Glomerular endothelial cell (primary cell): ENCODE measurements around the gene NBAS. TPM values are rescaled to one million over a fixed set of nuclear protein-coding genes. Genes with fewer than 3 reads are reported as not detected.
A peak's percentile ranks its signal among the peaks of the same experiment; 100 is the strongest.

Source experiments
- DNase-seq: peaks from one replicate; pipeline ENCODE4 v3.0.0-alpha.2; 2011; ENCODE audit warnings: low read depth, low spot score; ENCODE audit errors: extremely low read depth
- total RNA-seq: library from RNA; depleted of rRNA; stranded (reverse); fragments of >200 nt; gene quantifications from 2 replicates; pipeline ENCODE4 v1.2.3, GENCODE V29; 2015

NBAS gene
- total RNA-seq, 1 donor from 2014 or later, result 57.7 TPM

- DNase-seq, result no peak
These were observed 376.6 kb downstream of the NBAS start for GRCh38 chr2:15184491-15184890.

- DNase-seq, result no peak
These were observed 378.9 kb downstream of the NBAS start for GRCh38 chr2:15182275-15182674.

- DNase-seq, result no peak
These were observed 379.9 kb downstream of the NBAS start for GRCh38 chr2:15181092-15181745.

GRCh38 chr2:15180379-15180778 lies 380.8 kb downstream of the NBAS start:
- DNase-seq, result no peak

- DNase-seq, result no peak
These were observed 382.2 kb downstream of the NBAS start for GRCh38 chr2:15178946-15179345.

- DNase-seq, result no peak
These were observed 384.0 kb downstream of the NBAS start for GRCh38 chr2:15177103-15177502.

GRCh38 chr2:15176604-15177003 lies 384.5 kb downstream of the NBAS start:
- DNase-seq, result no peak

- DNase-seq, result no peak
These were observed 386.6 kb downstream of the NBAS start for GRCh38 chr2:15174567-15174966.

- no peak for DNase-seq
These were observed 387.6 kb downstream of the NBAS start for GRCh38 chr2:15173501-15173900.

GRCh38 chr2:15172825-15173224 lies 388.3 kb downstream of the NBAS start:
- no peak for DNase-seq

- DNase-seq, result no peak
These were observed 390.9 kb downstream of the NBAS start for GRCh38 chr2:15170070-15170775.

- DNase-seq, result peak; percentile 57
These were observed 391.6 kb downstream of the NBAS start for GRCh38 chr2:15169326-15170069.

GRCh38 chr2:15168116-15168515 lies 393.0 kb downstream of the NBAS start:
- DNase-seq, result no peak

- no peak for DNase-seq
These were observed 394.3 kb downstream of the NBAS start for GRCh38 chr2:15166878-15167277.

- DNase-seq, result no peak
These were observed 397.8 kb downstream of the NBAS start for GRCh38 chr2:15163326-15163725.

GRCh38 chr2:15162620-15163019 lies 398.5 kb downstream of the NBAS start:
- DNase-seq, result no peak

- no peak for DNase-seq
These were observed 400.7 kb downstream of the NBAS start for GRCh38 chr2:15160201-15160991.

GRCh38 chr2:15159751-15160177 lies 401.4 kb downstream of the NBAS start:
- peak; percentile 55 for DNase-seq

GRCh38 chr2:15159206-15159605 lies 401.9 kb downstream of the NBAS start:
- no peak for DNase-seq

GRCh38 chr2:15158532-15158931 lies 402.6 kb downstream of the NBAS start:
- DNase-seq, result no peak

GRCh38 chr2:15158100-15158499 lies 403.0 kb downstream of the NBAS start:
- no peak for DNase-seq
